ENCODE results near the gene RENBP. TPM values are rescaled to one million over a fixed set of nuclear protein-coding genes. Genes with fewer than 3 reads are reported as not detected.

RENBP gene
- total and polyA plus RNA-seq, 2 of the 13 experiments (the other 11 are each of a cell fraction or from before 2014, with no cell fraction given) = 1.4 to 2.6 TPM

- TF ChIP-seq ZBTB2 (CRISPR knock-in tag; IDR thresholded peaks at IDR 0.05; ENCODE audit: low read depth) (no peak), ZNF790 (CRISPR knock-in tag; IDR thresholded peaks at IDR 0.05; ENCODE audit: borderline replicate concordance) (no peak), KLF9 (CRISPR knock-in tag; IDR thresholded peaks at IDR 0.05; ENCODE audit: low read depth) (no peak), TOPORS (CRISPR knock-in tag; IDR thresholded peaks at IDR 0.05) (no peak), KDM1A (CRISPR knock-in tag; IDR thresholded peaks at IDR 0.05) (no peak), ZNF407 (CRISPR knock-in tag; IDR thresholded peaks at IDR 0.05; ENCODE audit: not compliant biosample characterization) (no peak), NFAT5 (CRISPR knock-in tag; IDR thresholded peaks at IDR 0.05) (no peak), MXI1 (IDR thresholded peaks at IDR 0.05; ENCODE audit: borderline replicate concordance, low read depth, low read length) (no peak), ATF5 (CRISPR knock-in tag; IDR thresholded peaks at IDR 0.05; ENCODE audit: low read depth) (no peak)
These were observed 24.9 kb upstream of the RENBP start (continued) for GRCh38 chrX:153969125-153969903.

Data from HepG2 (cell line).